Erythroblast (primary cell): ENCODE data around the gene PLSCR3.
"Not testable (repeated sequence)": the region's sequence is repeated elsewhere in the genome, so short reads cannot be mapped to it uniquely, and the experiment has no call there.

Experiments
- DNase-seq, 2 experiments: peaks; one replicate each; lab custom pipeline; 2025; lab: John Stamatoyannopoulos, UW
- GATA1 ChIP-seq: IDR thresholded peaks from 2 replicates; pipeline ENCODE4 v1.6.1; 2011; ENCODE audit warnings: low read depth, mild to moderate bottlenecking, control low read depth, low read length, moderate library complexity
- POLR2A ChIP-seq: IDR thresholded peaks from 2 replicates; pipeline ENCODE4 v1.6.1; 2011; ENCODE audit warnings: mild to moderate bottlenecking, low read length

Gene PLSCR3

GRCh38 chr17:7367918-7368598, 26.3 kb downstream of the PLSCR3 start:
- TF ChIP-seq POLR2A (no peak), GATA1 (no peak)

GRCh38 chr17:7367083-7367482, 27.2 kb downstream of the PLSCR3 start:
- TF ChIP-seq GATA1 (no peak), POLR2A (no peak)
- DNase-seq = no peak

More at GRCh38 chr17:7367918-7368598, 26.3 kb downstream of the PLSCR3 start:
- DNase-seq = no peak

DNA sequence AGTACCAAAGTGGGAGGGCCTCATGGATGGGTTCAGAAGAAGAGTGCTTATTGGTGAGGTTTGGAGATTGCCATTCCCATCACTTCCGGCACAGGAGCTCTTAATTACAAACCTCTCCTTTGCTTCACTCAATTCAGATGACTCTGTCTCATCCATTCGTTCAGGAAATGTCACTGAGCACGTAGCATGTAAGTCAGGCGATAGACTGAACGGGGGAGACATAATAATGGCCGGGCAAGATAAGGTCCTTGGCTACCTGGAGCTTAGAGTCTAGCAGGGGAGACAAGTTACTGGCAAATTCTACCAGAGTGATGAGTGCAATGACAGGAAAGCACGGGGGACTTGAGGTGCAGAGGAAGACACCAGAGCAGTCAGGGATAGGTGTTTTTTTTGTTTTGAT, 28.4 kb downstream of the PLSCR3 start:
- DNase-seq = not testable (repeated sequence)

GRCh38 chr17:7363311-7363710, 31.0 kb downstream of the PLSCR3 start:
- no peak for DNase-seq
- TF ChIP-seq POLR2A (no peak), GATA1 (no peak)

DNA sequence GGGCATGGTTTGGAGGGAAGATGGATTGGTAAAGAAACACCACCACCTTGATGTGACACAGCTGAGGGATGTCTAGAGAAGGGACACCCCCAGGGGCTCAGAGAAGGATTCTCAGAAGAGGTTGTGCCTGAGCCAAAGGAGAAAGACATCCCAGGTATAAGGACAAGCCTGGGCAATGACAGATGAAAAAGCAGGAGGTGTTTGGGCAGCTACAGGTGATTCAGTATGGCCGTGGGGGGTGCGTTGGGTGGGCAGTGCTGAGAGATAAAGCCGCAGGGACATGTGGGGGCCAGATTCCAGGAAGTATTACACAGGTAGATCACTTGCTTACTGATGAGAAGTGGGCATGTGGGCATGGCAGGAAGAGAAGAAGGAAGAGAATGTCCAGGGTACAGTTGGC, 32.4 kb downstream of the PLSCR3 start:
- DNase-seq = no peak
- TF ChIP-seq POLR2A = no peak
- no peak for TF ChIP-seq GATA1

DNA sequence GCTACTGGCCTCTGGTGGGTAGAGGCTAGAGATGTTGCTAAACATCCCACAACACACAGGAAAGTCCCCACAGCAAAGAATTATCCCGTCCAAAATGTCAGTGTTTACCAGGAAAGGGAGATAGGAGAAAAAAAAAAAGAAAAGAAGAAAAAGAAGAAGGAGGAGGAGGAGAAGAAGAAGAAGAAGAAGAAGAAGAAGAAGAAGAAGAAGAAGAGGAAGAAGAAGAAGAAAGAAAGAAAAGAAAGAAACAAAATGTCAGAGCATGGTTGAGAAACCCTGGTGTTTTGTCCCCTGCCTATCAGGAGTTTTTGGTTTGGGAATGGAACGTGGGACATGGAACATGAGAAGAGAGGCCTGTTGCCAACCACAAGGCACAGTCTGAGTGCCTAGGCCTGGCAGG, 36.9 kb downstream of the PLSCR3 start:
- no peak for DNase-seq
- TF ChIP-seq POLR2A (no peak), GATA1 (no peak)

- DNase-seq = no peak
- TF ChIP-seq GATA1 (no peak), POLR2A (no peak)
Measured at GRCh38 chr17:7356756-7357155, 37.6 kb downstream of the PLSCR3 start.

- TF ChIP-seq GATA1 (no peak), POLR2A (no peak)
- DNase-seq = peak; percentile 76 to 89
Measured at GRCh38 chr17:7356072-7356549, 38.2 kb downstream of the PLSCR3 start.

GRCh38 chr17:7355573-7355972, 38.8 kb downstream of the PLSCR3 start:
- TF ChIP-seq GATA1 (no peak), POLR2A (peak; percentile 14)

GRCh38 chr17:7355053-7355452, 39.3 kb downstream of the PLSCR3 start, which contains the start of gene TMEM95:
Gene TMEM95, plus strand, starts transcription at chr17:7355156. Its CDS starts 49 bp downstream, at chr17:7355205.
- DNase-seq = peak; percentile 18 to 32
- TF ChIP-seq POLR2A (no peak), GATA1 (no peak)

More at GRCh38 chr17:7355573-7355972, 38.8 kb downstream of the PLSCR3 start:
- no peak for DNase-seq

GRCh38 chr17:7354262-7354843, 40.0 kb downstream of the PLSCR3 start:
- DNase-seq = peak; percentile 43 to 52

DNA sequence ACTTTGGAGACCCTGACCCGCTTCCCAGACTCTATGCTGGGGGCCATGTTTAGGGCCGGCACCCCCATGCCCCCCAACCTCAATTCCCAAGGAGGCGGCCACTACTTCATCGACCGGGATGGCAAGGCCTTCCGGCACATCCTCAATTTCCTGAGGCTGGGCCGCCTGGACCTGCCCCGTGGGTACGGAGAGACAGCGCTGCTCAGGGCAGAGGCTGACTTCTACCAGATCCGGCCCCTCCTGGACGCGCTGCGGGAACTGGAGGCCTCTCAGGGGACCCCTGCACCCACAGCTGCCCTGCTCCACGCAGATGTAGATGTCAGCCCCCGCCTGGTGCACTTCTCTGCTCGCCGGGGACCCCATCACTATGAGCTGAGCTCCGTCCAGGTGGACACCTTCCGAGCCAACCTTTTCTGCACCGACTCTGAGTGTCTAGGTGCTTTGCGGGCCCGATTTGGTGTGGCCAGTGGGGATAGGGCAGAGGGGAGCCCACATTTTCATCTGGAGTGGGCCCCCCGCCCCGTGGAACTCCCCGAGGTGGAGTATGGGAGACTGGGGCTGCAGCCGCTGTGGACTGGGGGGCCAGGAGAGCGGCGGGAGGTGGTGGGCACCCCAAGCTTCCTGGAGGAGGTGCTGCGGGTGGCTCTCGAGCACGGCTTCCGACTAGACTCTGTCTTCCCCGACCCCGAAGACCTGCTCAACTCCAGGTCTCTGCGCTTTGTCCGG, 41.3 kb downstream of the PLSCR3 start:
- DNase-seq = no peak
- TF ChIP-seq POLR2A (no peak), GATA1 (no peak)

More at GRCh38 chr17:7354262-7354843, 40.0 kb downstream of the PLSCR3 start:
- TF ChIP-seq GATA1 (no peak), POLR2A (no peak)

GRCh38 chr17:7352503-7352889, 41.8 kb downstream of the PLSCR3 start:
- no peak for TF ChIP-seq POLR2A
- TF ChIP-seq GATA1 = no peak
- no peak for DNase-seq

DNA sequence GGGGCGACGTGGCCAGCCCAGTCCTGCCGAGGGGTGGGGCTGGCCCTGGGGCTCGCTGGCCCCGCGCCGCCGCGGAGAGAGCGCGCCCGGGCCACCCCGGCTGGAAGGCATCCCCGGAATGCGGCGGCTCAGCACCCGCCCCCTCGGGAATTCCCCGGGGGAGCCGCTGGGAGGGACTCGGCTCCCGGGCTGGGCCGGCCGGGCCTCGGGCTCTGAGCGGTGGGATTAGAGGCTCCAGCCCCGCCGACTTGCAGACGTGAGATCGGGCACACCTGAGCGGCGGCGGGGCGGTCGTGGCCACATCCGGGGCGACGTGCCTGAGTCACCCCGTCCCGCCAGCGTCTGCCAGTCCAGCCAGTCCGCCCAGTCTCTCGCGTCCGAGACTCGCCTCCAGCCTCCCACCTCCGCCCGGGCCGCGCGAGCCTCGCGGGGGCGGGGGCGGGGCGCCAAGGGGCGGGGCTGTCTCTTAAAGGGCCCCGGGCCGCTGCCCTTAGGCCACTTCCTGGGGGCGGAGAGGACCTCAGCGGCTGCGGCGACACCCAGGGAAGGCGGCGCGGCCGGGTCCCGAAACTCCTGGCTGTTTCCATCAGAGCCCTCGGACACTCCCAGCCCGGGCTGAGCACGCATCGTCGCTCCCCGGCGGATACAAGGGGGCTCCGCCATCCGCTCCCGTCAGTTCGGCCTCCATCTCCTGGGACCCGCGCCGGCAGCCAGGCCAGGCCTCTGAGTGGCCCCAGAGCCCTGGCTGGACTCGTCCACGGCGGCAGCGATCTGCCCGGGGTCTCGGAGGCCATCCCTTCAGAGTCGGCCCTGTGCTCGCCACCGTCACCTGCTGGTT, 42.4 kb downstream of the PLSCR3 start, which contains the start of gene KCTD11:
KCTD11 (plus strand) TSS at position 498 of the 838 bp plus-strand sequence.
- TF ChIP-seq GATA1 (no peak), POLR2A (no peak)

More for the DNA sequence above, 42.4 kb downstream of the PLSCR3 start, which contains the start of gene KCTD11:
- peak; percentile 76 to 88 for DNase-seq
